Measurements from ENCODE around the gene SGMS1.

DNA sequence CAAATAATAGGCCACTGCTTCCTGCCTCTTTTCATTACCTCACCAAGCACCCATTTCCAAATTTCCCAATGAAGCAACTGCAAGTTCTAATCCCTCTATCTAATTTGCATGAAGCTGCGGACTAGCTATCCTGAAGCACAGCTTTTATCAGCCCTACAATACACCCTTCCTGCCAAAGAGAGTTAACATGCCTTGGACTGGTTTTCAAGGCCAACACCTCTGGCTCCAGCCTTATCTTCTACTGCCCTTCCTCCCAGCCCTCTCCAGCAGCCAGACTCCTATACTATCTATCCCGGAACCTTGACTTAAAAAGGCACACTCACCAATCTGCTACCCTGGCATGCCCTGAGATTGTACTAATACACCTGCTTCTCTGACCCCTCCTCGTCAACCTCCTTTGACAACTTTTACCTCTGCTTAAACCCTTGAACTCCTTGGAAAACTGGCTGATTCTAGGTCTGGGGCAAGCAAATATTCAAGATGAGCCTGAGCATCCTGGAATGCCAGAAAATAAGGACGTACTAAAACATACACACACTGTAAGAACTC is 73.4 kb downstream of the SGMS1 start:
- TF ChIP-seq, protein P1, sequence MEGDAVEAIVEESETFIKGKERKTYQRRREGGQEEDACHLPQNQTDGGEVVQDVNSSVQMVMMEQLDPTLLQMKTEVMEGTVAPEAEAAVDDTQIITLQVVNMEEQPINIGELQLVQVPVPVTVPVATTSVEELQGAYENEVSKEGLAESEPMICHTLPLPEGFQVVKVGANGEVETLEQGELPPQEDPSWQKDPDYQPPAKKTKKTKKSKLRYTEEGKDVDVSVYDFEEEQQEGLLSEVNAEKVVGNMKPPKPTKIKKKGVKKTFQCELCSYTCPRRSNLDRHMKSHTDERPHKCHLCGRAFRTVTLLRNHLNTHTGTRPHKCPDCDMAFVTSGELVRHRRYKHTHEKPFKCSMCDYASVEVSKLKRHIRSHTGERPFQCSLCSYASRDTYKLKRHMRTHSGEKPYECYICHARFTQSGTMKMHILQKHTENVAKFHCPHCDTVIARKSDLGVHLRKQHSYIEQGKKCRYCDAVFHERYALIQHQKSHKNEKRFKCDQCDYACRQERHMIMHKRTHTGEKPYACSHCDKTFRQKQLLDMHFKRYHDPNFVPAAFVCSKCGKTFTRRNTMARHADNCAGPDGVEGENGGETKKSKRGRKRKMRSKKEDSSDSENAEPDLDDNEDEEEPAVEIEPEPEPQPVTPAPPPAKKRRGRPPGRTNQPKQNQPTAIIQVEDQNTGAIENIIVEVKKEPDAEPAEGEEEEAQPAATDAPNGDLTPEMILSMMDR (IDR thresholded peaks at IDR 0.05): no peak
- TF ChIP-seq POLR2A (IDR thresholded peaks at IDR 0.05): no peak

Data from prostate gland (tissue), 2 donors.